Measurements from ENCODE around the gene LRP1B.
"Not testable (repeated sequence)": the region's sequence is repeated elsewhere in the genome, so short reads cannot be mapped to it uniquely, and the experiment has no call there.

LRP1B gene

GRCh38 chr2:140417504-140417903, 1713.3 kb downstream of the LRP1B start:
- in situ Hi-C loops (cut with HindIII; ENCODE audit: low sequenced_read_pairs), result no loop called here

- in situ Hi-C loops (cut with HindIII; ENCODE audit: low sequenced_read_pairs), result no loop called here
Observed at GRCh38 chr2:140416577-140416976, 1714.2 kb downstream of the LRP1B start.

- in situ Hi-C loops (cut with HindIII; ENCODE audit: low sequenced_read_pairs), result not testable (repeated sequence)
Observed at GRCh38 chr2:140415035-140415434, 1715.8 kb downstream of the LRP1B start.

- in situ Hi-C loops (cut with HindIII; ENCODE audit: low sequenced_read_pairs), result no loop called here
Observed at GRCh38 chr2:140410695-140411094, 1720.1 kb downstream of the LRP1B start.

GRCh38 chr2:140401056-140401455, 1729.8 kb downstream of the LRP1B start:
- in situ Hi-C loops (cut with HindIII; ENCODE audit: low sequenced_read_pairs), result loop anchor here (5.0 kb wide), 1 partner anchor 49 kb away; no protein-coding TSS in a partner anchor

- in situ Hi-C loops (cut with HindIII; ENCODE audit: low sequenced_read_pairs), result no loop called here
Observed at GRCh38 chr2:140392824-140393223, 1738.0 kb downstream of the LRP1B start.

- in situ Hi-C loops (cut with HindIII; ENCODE audit: low sequenced_read_pairs), result no loop called here
Observed at GRCh38 chr2:140384946-140385345, 1745.9 kb downstream of the LRP1B start.

- in situ Hi-C loops (cut with HindIII; ENCODE audit: low sequenced_read_pairs), result no loop called here
Observed at GRCh38 chr2:140383781-140384180, 1747.0 kb downstream of the LRP1B start.

- in situ Hi-C loops (cut with HindIII; ENCODE audit: low sequenced_read_pairs), result no loop called here
Observed at GRCh38 chr2:140376686-140377085, 1754.1 kb downstream of the LRP1B start.

GRCh38 chr2:140363131-140363530, 1767.7 kb downstream of the LRP1B start:
- in situ Hi-C loops (cut with HindIII; ENCODE audit: low sequenced_read_pairs), result no loop called here

GRCh38 chr2:140362361-140362760, 1768.5 kb downstream of the LRP1B start:
- in situ Hi-C loops (cut with HindIII; ENCODE audit: low sequenced_read_pairs), result no loop called here

- in situ Hi-C loops (cut with HindIII; ENCODE audit: low sequenced_read_pairs), result no loop called here
Observed at GRCh38 chr2:140359056-140359771, 1771.6 kb downstream of the LRP1B start.

- in situ Hi-C loops (cut with HindIII; ENCODE audit: low sequenced_read_pairs), result no loop called here
Observed at GRCh38 chr2:140356697-140357096, 1774.1 kb downstream of the LRP1B start.

GRCh38 chr2:140355511-140356090, 1775.2 kb downstream of the LRP1B start:
- in situ Hi-C loops (cut with HindIII; ENCODE audit: low sequenced_read_pairs), result no loop called here

GRCh38 chr2:140354544-140354943, 1776.3 kb downstream of the LRP1B start:
- in situ Hi-C loops (cut with HindIII; ENCODE audit: low sequenced_read_pairs), result loop anchor here (5.0 kb wide), 1 partner anchor 48 kb away; no protein-coding TSS in a partner anchor

- in situ Hi-C loops (cut with HindIII; ENCODE audit: low sequenced_read_pairs), result loop anchor here (5.0 kb wide), 1 partner anchor 49 kb away; no protein-coding TSS in a partner anchor
Observed at GRCh38 chr2:140353541-140353940, 1777.3 kb downstream of the LRP1B start.

GRCh38 chr2:140351692-140352091, 1779.1 kb downstream of the LRP1B start:
- in situ Hi-C loops (cut with HindIII; ENCODE audit: low sequenced_read_pairs), result loop anchor here (5.0 kb wide), 1 partner anchor 51 kb away; no protein-coding TSS in a partner anchor

- in situ Hi-C loops (cut with HindIII; ENCODE audit: low sequenced_read_pairs), result loop anchor here (5.0 kb wide), 1 partner anchor 53 kb away; no protein-coding TSS in a partner anchor
Observed at GRCh38 chr2:140349695-140350094, 1781.1 kb downstream of the LRP1B start.

- in situ Hi-C loops (cut with HindIII; ENCODE audit: low sequenced_read_pairs), result no loop called here
Observed at GRCh38 chr2:140348826-140349225, 1782.0 kb downstream of the LRP1B start.

- in situ Hi-C loops (cut with HindIII; ENCODE audit: low sequenced_read_pairs), result no loop called here
Observed at GRCh38 chr2:140344838-140345237, 1786.0 kb downstream of the LRP1B start.

GRCh38 chr2:140344266-140344665, 1786.5 kb downstream of the LRP1B start:
- in situ Hi-C loops (cut with HindIII; ENCODE audit: low sequenced_read_pairs), result not testable (repeated sequence)

- in situ Hi-C loops (cut with HindIII; ENCODE audit: low sequenced_read_pairs), result no loop called here
Observed at GRCh38 chr2:140338795-140339194, 1792.0 kb downstream of the LRP1B start.

Data from endothelial cell of hepatic sinusoid (primary cell).